Nephron progenitor cell (in vitro differentiated cells): ENCODE data around the gene SFRP2.

Experiments used
- DNase-seq: peaks from one replicate; pipeline ENCODE4 v3.0.0; 2021
- H3K27ac Mint-ChIP-seq: 2 replicates; pipeline ENCODE4 v1.8.0; 2021; ENCODE audit warnings: mild to moderate bottlenecking, moderate library complexity, mixed read lengths
- H3K27me3 Mint-ChIP-seq: 2 replicates; pipeline ENCODE4 v1.8.0; 2021; ENCODE audit warnings: mild to moderate bottlenecking, low read depth, mixed read lengths; ENCODE audit not compliant: poor library complexity
- H3K36me3 Mint-ChIP-seq: 2 replicates; pipeline ENCODE4 v1.8.0; 2021; ENCODE audit warnings: low read depth, mixed read lengths
- H3K4me1 Mint-ChIP-seq: 2 replicates; pipeline ENCODE4 v1.8.0; 2021; ENCODE audit warnings: mixed read lengths
- H3K4me3 Mint-ChIP-seq: 2 replicates; pipeline ENCODE4 v1.8.0; 2021; ENCODE audit warnings: mild to moderate bottlenecking, moderate library complexity, mixed read lengths
- H3K9me3 Mint-ChIP-seq: 2 replicates; pipeline ENCODE4 v1.8.0; 2021; ENCODE audit warnings: mild to moderate bottlenecking, moderate library complexity, mixed read lengths
- TF ChIP-seq, protein P1 (sequence below): fragments of 200-600 bp; sonication (generic); IDR thresholded peaks from 2 replicates; pipeline ENCODE4 v1.5.0; 2021; ENCODE audit warnings: antibody characterized with exemption

SFRP2 gene

DNA sequence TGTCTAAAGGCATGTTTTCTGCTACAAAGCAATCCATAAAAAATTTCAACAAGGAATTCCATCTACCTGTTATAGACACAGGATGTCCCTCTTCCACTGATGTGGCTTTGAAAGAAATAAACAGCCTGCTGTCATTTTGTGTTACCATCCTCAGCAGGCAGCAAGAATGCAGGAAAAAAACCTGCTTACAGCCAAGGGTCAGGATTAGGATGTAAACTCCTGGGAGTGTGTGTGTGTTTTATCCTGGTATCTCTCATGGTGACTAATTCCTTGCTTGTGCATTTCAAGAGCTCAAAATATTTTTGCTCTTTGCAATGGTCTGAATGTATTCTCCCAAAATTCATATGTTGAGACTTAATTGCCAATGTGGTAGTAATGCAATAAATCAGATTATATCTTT, 28.6 kb upstream of the SFRP2 start:
- H3K27ac Mint-ChIP-seq, result no peak overlapping the region
- DNase-seq, result no peak
- TF ChIP-seq, protein P1, sequence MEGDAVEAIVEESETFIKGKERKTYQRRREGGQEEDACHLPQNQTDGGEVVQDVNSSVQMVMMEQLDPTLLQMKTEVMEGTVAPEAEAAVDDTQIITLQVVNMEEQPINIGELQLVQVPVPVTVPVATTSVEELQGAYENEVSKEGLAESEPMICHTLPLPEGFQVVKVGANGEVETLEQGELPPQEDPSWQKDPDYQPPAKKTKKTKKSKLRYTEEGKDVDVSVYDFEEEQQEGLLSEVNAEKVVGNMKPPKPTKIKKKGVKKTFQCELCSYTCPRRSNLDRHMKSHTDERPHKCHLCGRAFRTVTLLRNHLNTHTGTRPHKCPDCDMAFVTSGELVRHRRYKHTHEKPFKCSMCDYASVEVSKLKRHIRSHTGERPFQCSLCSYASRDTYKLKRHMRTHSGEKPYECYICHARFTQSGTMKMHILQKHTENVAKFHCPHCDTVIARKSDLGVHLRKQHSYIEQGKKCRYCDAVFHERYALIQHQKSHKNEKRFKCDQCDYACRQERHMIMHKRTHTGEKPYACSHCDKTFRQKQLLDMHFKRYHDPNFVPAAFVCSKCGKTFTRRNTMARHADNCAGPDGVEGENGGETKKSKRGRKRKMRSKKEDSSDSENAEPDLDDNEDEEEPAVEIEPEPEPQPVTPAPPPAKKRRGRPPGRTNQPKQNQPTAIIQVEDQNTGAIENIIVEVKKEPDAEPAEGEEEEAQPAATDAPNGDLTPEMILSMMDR, result no peak
- peaks cover 6% of the 10 kb centered on the region for H3K36me3 Mint-ChIP-seq
- H3K27me3 Mint-ChIP-seq, result peaks cover 14% of the 10 kb centered on the region
- H3K4me1 Mint-ChIP-seq, result no peaks in the 10 kb centered on the region
- peaks cover 21% of the 10 kb centered on the region for H3K9me3 Mint-ChIP-seq
- H3K4me3 Mint-ChIP-seq, result no peak overlapping the region

DNA sequence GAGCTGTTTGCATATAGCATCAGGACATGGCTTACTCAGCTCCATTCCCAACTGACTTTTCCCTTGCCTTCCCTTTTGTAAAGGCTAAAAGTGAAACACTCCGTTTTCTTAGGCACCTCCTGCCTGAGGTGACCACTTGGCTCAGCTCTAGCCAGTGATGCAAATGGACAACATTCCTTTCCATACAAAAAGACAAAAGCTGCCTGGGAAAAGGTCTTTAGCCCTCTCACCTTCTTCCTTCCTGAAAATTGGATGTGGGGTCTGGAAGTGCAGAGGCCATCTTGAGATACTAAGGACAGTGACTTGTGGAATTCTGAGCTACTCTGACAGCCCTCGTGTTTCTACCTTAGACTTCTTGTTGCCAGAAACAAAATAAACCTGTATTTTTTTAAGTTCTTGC, 27.7 kb upstream of the SFRP2 start:
- Mint-ChIP-seq H3K4me3 (no peak overlapping the region), H3K4me1 (no peaks in the 10 kb centered on the region), H3K9me3 (peaks cover 21% of the 10 kb centered on the region), H3K27ac (no peak overlapping the region), H3K27me3 (peaks cover 11% of the 10 kb centered on the region), H3K36me3 (peaks cover 6% of the 10 kb centered on the region)
- TF ChIP-seq, protein P1, result no peak
- no peak for DNase-seq

- peaks cover 11% of the 10 kb centered on the region for H3K27me3 Mint-ChIP-seq
Measured at GRCh38 chr4:153814789-153815188, 25.9 kb upstream of the SFRP2 start.

GRCh38 chr4:153809916-153810810, 21.3 kb upstream of the SFRP2 start:
- no peaks in the 10 kb centered on the region for H3K36me3 Mint-ChIP-seq
- no peak overlapping the region for H3K4me3 Mint-ChIP-seq
- peaks cover 6% of the 10 kb centered on the region for H3K27me3 Mint-ChIP-seq
- H3K9me3 Mint-ChIP-seq, result peaks cover 1% of the 10 kb centered on the region
- TF ChIP-seq, protein P1, result no peak
- DNase-seq, result no peak
- H3K4me1 Mint-ChIP-seq, result peaks cover 5% of the 10 kb centered on the region
- H3K27ac Mint-ChIP-seq, result peak overlapping the region; percentile 61

More at GRCh38 chr4:153814789-153815188, 25.9 kb upstream of the SFRP2 start:
- no peak overlapping the region for H3K4me3 Mint-ChIP-seq
- TF ChIP-seq, protein P1, result no peak
- no peaks in the 10 kb centered on the region for H3K4me1 Mint-ChIP-seq
- DNase-seq, result no peak
- no peak overlapping the region for H3K27ac Mint-ChIP-seq
- H3K36me3 Mint-ChIP-seq, result peaks cover 6% of the 10 kb centered on the region
- peaks cover 11% of the 10 kb centered on the region for H3K9me3 Mint-ChIP-seq

DNA sequence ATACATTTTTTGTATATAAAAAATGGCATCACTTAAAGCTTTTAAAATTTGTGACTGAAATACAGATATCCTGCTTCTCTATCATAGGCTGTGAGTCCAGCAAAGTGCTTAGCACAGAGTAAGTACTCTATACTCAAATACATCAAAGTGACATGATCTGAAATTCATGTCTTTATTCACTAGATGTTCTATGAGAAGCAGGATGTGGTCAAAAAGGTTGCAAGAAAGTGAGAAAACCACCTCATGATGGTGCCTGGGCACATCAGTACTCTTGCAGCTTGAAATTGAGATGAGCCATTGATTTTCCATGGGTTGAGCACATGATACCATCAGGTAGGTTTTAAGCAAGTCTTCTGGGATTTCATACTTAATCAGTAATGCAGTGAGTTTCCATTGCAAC, 20.4 kb upstream of the SFRP2 start:
- H3K9me3 Mint-ChIP-seq, result no peaks in the 10 kb centered on the region
- no peak for DNase-seq
- peaks cover 5% of the 10 kb centered on the region for H3K4me1 Mint-ChIP-seq
- TF ChIP-seq, protein P1, result no peak
- no peak overlapping the region for H3K27ac Mint-ChIP-seq
- H3K4me3 Mint-ChIP-seq, result no peak overlapping the region
- H3K36me3 Mint-ChIP-seq, result no peaks in the 10 kb centered on the region
- H3K27me3 Mint-ChIP-seq, result peaks cover 6% of the 10 kb centered on the region

GRCh38 chr4:153808175-153808574, 19.3 kb upstream of the SFRP2 start:
- Mint-ChIP-seq H3K27ac (no peak overlapping the region), H3K36me3 (no peaks in the 10 kb centered on the region), H3K4me3 (no peak overlapping the region), H3K4me1 (peaks cover 5% of the 10 kb centered on the region), H3K27me3 (no peaks in the 10 kb centered on the region), H3K9me3 (no peaks in the 10 kb centered on the region)
- no peak for DNase-seq
- TF ChIP-seq, protein P1, result no peak
